ENCODE results near the gene NCOR2. TPM values are rescaled to one million over a fixed set of nuclear protein-coding genes. Genes with fewer than 3 reads are reported as not detected.

The NCOR2 gene
- total RNA-seq, 6 experiments from 2014 or later, result 38.1 to 87.5 (median 45.0) TPM

DNA sequence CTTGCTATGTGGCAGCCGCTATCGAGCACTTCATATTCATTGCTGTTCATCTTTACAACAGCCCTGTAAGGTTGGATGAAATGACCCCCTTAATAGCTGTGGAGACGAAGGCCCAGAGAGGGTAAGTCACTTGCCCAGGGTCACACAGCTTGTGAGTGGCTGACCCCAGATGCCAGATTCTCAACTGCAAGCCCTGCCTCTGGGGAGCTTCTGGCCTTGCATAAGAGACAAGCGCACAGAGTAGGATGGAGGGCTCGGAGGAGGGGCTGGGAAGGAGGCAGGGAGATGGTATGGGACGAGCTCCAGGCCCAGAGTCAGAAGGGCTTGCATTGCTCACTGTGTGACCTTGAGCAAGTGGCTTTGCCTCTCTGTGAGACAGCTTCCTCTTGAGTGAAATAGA lies 27.4 kb upstream of the NCOR2 start:
- 96% methylated on average over 6 of the region's 6 CpGs for WGBS (ENCODE audit: insufficient coverage, low coverage, low lambda C conversion rate, missing lambda C conversion rate)
- peak in 1 of 3 donors; percentile 17 for DNase-seq
- Histone ChIP-seq H3K4me1 (no peaks in the 10 kb centered on the region), H3K27ac (no peak overlapping the region), H3K27me3 (no peaks in the 10 kb centered on the region), H3K9me3 (no peaks in the 10 kb centered on the region), H3K36me3 (no peaks in the 10 kb centered on the region), H3K4me3 (no peak overlapping the region)
- TF ChIP-seq, protein P1, sequence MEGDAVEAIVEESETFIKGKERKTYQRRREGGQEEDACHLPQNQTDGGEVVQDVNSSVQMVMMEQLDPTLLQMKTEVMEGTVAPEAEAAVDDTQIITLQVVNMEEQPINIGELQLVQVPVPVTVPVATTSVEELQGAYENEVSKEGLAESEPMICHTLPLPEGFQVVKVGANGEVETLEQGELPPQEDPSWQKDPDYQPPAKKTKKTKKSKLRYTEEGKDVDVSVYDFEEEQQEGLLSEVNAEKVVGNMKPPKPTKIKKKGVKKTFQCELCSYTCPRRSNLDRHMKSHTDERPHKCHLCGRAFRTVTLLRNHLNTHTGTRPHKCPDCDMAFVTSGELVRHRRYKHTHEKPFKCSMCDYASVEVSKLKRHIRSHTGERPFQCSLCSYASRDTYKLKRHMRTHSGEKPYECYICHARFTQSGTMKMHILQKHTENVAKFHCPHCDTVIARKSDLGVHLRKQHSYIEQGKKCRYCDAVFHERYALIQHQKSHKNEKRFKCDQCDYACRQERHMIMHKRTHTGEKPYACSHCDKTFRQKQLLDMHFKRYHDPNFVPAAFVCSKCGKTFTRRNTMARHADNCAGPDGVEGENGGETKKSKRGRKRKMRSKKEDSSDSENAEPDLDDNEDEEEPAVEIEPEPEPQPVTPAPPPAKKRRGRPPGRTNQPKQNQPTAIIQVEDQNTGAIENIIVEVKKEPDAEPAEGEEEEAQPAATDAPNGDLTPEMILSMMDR (IDR thresholded peaks at IDR 0.05), result no peak
- TF ChIP-seq POLR2A (IDR thresholded peaks at IDR 0.05), result no peak
- intact Hi-C loops (cut with DNase I), result no loop called here
- ATAC-seq, result no peak

DNA sequence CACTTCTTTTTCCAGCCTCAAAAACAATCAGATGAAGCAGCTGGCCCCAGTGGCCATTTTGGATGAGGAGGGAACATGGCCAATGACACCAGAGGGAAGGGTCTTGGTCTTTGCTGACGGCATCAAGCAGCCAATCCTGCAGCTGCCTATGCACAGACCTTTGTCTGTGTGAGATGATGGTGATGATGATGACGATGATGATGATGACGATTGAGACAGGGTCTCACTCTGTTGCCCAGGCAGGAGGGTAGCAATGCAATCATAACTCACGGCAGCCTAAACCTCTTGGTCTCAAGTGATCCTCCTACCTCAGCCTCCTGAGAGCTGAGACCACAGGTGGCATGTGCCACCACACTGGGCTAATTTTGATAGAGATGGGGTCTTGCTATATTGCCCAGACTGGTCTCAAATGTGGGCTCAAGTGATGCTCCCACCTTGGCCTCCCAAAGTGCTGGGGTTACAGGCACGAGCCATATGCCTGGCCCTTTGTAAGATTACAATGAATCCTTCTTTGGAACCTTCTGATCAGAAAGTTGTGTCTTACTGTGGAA lies 26.5 kb upstream of the NCOR2 start:
- intact Hi-C loops (cut with DNase I), result no loop called here
- ATAC-seq (no peak), DNase-seq (peak in 1 of 3 donors; percentile 14)
- Histone ChIP-seq H3K27me3 (no peaks in the 10 kb centered on the region), H3K4me3 (no peak overlapping the region), H3K9me3 (no peaks in the 10 kb centered on the region), H3K4me1 (no peaks in the 10 kb centered on the region), H3K36me3 (no peaks in the 10 kb centered on the region), H3K27ac (no peak overlapping the region)
- TF ChIP-seq, protein P1 (IDR thresholded peaks at IDR 0.05), result no peak
- no peak for TF ChIP-seq POLR2A (IDR thresholded peaks at IDR 0.05)
- WGBS (ENCODE audit: insufficient coverage, low coverage, low lambda C conversion rate, missing lambda C conversion rate), result 100% methylated on average over 2 of the region's 5 CpGs

DNA sequence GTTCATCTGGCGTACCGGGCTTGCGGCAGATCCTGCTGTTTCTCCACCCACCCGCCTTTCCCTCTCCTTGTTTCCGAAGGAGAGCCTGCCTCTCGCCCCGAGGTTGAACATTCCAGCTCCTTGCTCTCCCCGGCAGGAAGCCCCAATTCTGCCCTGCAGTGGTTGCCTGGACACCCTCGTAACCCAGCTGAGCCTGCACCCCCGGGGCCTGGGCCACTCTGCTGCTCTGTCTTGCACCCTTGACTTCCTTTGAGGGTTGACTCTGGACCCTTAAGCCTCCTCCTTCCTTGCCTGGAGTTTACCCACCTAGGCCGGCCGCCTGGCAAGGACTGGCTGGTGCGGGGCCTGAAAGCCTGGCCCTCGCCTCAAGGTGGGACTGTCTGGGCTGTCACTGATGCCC lies 25.8 kb upstream of the NCOR2 start:
- DNase-seq, result no peak
- intact Hi-C loops (cut with DNase I), result no loop called here
- Histone ChIP-seq H3K27ac (peak overlapping the region in 1 of 3 donors; percentile 33), H3K36me3 (no peaks in the 10 kb centered on the region), H3K4me3 (no peak overlapping the region), H3K9me3 (no peaks in the 10 kb centered on the region), H3K4me1 (no peaks in the 10 kb centered on the region), H3K27me3 (no peaks in the 10 kb centered on the region)
- TF ChIP-seq, protein P1 (IDR thresholded peaks at IDR 0.05), result no peak
- no peak for TF ChIP-seq POLR2A (IDR thresholded peaks at IDR 0.05)
- ATAC-seq, result peak in 2 of 4 donors; percentile 20 to 30
- 68% methylated on average over 4 of the region's 14 CpGs for WGBS (ENCODE audit: insufficient coverage, low coverage, low lambda C conversion rate, missing lambda C conversion rate)

DNA sequence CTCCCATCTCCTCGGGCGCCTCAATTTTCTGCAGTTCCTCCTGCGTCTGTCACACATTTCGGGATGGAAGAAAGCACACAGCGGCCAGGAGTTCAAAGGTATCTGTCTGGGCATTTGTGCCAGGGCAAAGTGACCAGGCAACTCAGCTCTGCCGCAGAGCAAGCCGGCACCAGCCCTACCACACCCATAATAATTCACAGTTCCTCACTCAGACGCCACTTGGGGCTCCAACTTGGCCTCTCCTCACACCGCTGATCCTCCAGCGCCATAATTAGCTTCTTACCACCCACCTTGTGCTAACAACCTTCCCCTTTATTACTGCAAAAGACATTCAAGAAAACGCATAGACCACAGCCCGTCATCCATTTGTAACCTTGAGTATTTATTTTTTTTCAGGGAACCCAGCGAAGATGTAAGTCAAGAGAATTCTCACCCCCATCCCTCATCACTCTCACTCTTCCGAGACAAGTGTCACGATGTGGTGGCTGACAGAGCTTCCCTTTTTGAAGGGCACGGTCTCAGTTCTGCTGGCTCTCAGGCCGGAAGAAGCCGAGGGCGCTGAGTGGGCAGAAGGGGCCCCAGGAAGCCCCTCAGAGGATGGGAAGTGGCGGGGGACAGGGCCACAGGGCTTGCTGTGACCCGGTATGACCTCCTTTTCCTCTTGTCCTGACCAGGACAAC lies 25.2 kb upstream of the NCOR2 start:
- 62% methylated on average over 21 of the region's 21 CpGs for WGBS (ENCODE audit: insufficient coverage, low coverage, low lambda C conversion rate, missing lambda C conversion rate)
- DNase-seq (peak in 2 of 3 donors; percentile 46 to 50), ATAC-seq (peak; percentile 38 to 71 (median 46))
- Histone ChIP-seq H3K27me3 (no peaks in the 10 kb centered on the region), H3K27ac (peak overlapping the region in 1 of 3 donors; percentile 33), H3K36me3 (no peaks in the 10 kb centered on the region), H3K4me3 (no peak overlapping the region), H3K4me1 (no peaks in the 10 kb centered on the region), H3K9me3 (no peaks in the 10 kb centered on the region)
- intact Hi-C loops (cut with DNase I), result no loop called here
- TF ChIP-seq, protein P1 (IDR thresholded peaks at IDR 0.05), result no peak
- no peak for TF ChIP-seq POLR2A (IDR thresholded peaks at IDR 0.05)

Measured in right lobe of liver (tissue), 6 donors.